Subcutaneous adipose tissue (tissue), 4 donors: ENCODE data around the gene ZDHHC8. TPM values are rescaled to one million over a fixed set of nuclear protein-coding genes. Genes with fewer than 3 reads are reported as not detected.

Experiments used
- total RNA-seq, 4 donors: library from RNA; depleted of rRNA; stranded (reverse); fragments of >200 nt; gene quantifications; one replicate each; pipeline ENCODE4 v1.1.0, GENCODE V29; 2016
- TF ChIP-seq, protein P1 (sequence below): fragments of 450-650 bp; IDR thresholded peaks from one replicate; pipeline ENCODE4 v1.5.1; 2016; ENCODE audit warnings: low read depth, mild to moderate bottlenecking, control low read depth, antibody characterized with exemption, moderate library complexity

Gene ZDHHC8
- total RNA-seq, 4 donors from 2014 or later = 7.0 to 32.2 (median 11.0) TPM

DNA sequence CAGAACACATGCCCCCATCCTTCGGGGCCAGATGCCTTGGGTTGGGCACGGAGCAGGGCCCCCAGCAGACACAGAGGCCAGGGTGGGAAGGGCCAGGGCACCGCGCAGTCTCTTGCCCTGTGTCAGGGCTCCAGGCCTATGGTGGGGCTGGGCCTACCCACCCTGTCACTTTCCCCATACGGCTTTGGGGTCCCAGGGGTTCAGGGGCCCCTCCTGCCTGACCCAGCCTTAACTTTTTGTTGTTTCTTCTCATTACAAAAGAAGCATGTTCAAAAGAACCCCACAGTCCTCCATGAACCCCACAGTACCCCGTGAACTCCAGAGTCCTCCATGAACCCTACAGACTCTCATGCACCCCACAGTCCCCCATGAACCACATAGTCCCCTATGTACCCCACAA lies 52.2 kb downstream of the ZDHHC8 start:
- TF ChIP-seq, protein P1, sequence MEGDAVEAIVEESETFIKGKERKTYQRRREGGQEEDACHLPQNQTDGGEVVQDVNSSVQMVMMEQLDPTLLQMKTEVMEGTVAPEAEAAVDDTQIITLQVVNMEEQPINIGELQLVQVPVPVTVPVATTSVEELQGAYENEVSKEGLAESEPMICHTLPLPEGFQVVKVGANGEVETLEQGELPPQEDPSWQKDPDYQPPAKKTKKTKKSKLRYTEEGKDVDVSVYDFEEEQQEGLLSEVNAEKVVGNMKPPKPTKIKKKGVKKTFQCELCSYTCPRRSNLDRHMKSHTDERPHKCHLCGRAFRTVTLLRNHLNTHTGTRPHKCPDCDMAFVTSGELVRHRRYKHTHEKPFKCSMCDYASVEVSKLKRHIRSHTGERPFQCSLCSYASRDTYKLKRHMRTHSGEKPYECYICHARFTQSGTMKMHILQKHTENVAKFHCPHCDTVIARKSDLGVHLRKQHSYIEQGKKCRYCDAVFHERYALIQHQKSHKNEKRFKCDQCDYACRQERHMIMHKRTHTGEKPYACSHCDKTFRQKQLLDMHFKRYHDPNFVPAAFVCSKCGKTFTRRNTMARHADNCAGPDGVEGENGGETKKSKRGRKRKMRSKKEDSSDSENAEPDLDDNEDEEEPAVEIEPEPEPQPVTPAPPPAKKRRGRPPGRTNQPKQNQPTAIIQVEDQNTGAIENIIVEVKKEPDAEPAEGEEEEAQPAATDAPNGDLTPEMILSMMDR = no peak

DNA sequence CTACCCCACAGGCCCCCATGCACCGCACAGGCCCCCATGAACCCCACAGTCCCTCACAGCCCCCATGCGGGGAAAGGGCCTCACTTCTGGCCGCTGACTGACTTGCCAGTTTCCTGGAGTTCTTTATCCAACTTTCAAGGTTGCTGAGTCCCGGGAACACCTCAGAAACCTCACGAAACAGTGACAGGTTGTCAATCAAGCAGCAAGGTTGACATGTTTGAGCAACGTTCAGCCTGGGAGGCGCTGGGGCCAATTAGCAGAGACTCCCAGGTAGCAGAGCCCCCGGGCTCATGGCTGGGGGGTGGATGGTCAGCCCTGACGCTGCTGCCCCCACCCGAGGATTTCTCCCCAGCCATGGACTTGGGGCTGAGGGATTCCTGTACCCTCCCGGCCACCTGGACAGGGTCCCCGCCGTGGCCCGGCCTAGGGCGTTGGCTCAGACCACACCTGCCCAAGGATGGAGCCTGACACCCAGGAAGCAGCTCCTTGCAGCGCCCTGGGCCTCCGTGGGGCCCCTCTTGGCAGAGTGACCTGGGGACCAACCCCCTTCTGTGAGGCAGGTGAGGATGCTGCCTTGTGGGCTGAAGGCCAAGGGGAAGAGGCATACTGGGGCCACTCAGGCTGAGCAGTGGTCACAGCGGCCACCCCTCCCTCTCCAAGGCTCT lies 53.0 kb downstream of the ZDHHC8 start:
- TF ChIP-seq, protein P1 = no peak

DNA sequence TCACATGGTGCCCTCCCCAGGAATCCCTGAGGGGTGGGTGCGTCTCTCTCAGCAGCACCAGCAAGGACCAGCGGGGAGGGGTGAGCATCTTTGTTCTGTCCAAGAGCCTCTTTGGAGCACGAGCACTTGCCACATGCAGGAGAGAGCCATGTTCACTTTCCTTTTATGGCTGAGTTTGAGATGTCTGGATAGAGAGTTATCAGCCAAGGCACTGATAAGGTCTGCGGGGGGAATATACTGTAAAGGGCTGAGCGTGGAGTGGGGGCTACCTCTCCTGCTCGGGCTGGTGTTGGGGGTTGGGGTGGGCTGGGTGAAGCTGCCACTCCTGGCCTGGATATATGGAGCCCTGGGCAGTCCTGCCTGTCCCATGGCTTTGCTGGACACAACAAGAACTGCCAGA lies 54.1 kb downstream of the ZDHHC8 start:
- TF ChIP-seq, protein P1 = no peak

DNA sequence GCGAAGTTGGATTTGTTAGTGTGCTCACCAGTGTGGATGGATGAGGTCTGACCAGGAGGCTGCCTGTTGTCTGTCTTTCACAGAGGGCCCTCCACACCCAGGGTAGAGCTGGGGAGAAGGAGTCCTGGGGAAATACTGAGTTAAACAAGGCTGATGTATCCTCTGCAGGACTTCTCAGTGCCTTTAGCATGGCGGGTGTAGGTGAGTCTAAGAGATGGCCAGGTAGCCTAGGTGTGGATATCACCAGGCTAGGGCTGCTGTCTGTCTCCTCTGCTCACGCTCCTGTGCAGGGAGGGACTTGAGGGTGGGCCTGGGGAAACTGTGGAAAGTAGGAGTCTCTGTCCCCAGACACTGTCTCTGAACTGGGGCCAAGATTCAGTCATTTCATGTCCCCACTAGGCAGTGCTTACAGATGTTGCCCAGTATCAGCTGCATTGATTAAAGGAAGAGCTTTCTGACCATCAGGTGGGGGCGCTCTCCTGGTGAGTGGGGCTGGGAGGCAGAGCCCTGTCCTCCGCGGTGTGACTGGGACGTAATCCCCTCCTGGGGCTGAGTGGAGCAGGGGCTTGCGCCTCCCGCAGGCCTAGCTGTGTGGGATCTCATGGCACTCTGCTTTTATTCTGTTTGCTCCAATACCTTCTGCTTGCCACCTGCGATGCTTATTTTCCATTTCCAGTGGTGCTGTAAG lies 54.7 kb downstream of the ZDHHC8 start:
- TF ChIP-seq, protein P1 = no peak

DNA sequence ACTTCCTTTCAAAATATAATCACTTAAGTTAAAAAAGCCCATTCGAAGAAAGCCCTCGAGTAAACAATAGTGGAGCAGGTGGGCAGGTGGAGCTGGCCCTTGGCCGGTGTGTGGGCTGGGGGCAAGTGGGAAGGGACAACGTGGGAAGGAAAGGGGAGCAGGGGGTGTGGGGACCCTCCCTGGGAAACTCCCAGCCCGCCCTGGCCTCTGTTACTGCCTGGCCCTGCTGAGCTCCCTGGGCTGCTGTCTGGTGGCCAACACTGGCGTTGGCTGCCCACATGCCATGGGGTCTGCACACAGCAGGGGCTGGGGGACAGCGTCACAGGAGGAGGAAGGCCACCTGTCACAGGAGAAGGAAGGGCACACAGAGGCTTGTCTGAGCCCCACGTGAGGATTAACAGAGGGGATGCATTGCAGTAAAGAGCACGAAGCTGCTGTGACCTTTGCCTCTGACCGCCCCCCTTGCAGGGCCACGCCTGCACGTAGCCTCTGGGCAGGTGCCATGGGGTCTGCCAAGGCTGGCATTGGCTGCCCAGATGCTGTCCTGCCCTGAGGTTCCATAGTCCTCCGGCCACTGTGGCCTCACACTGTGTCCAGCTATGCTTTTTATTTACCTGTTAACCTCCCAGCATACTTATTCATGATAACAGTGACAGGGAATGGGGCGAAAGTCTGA lies 55.4 kb downstream of the ZDHHC8 start:
- TF ChIP-seq, protein P1 = no peak

DNA sequence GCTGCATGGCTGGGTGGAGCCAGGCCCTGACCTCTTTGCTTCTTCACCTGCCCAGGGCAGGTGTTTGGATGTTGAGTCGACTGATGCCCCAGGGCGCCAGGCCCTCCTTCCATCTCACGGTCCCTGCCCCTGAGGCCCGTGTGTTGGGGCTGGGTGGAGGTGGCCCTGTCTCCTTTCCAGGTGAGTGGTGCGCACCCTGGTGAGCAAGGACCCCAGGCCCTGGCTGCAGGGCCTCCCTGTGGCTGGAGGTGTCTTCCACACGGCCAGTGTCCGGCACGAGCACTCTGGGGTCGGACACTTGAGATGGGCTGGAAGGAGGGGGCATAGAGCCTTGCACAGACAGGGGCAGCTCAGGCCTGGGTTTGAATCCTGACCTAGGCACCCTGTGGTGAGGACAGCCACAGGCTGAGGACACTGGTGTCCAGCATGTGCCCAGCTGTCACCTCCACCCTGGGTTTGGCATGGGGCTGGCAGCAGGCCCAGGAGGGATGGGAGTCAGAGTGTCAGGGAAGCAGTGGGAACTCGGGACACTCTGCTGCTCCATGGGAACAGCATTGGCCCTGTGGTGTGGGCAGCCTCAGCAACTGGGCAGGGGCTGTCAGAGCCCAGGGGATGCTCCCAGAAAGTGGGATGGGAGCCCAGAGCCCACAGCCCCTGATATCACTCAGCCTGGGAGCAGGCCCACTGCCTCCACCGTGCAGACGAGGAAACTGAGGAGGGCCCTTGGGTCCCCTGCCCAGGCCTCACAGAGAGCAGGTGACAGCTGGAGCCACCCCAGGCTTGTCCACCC lies 56.4 kb downstream of the ZDHHC8 start:
- TF ChIP-seq, protein P1 = no peak

DNA sequence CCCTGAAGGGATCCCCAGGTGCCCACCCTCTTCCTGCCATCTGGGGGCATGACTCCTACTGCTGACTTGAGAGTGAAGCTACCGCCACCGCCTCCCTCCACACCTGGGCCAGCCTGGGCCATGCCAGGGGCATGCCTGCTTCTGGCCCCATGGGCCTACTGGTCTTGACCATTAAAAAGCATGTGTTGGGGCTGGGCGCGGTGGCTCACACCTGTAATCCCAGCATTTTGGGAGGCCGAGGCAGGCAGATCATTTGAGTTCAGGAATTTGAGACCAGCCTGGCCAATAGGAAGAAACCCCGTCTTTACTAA lies 56.9 kb downstream of the ZDHHC8 start:
- TF ChIP-seq, protein P1 = no peak
